ENCODE measurements around the gene DDX5.
"Not testable (repeated sequence)": the region's sequence is repeated elsewhere in the genome, so short reads cannot be mapped to it uniquely, and the experiment has no call there.

Gene DDX5

GRCh38 chr17:64492481-64493109, 13.5 kb downstream of the DDX5 start:
- no peak for DNase-seq (ENCODE audit: low spot score)

GRCh38 chr17:64491994-64492393, 14.1 kb downstream of the DDX5 start:
- no peak for DNase-seq (ENCODE audit: low spot score)

GRCh38 chr17:64491034-64491860, 14.8 kb downstream of the DDX5 start:
- no peak for DNase-seq (ENCODE audit: low spot score)

GRCh38 chr17:64488301-64488700, 17.8 kb downstream of the DDX5 start:
- DNase-seq (ENCODE audit: low spot score), result no peak

- DNase-seq (ENCODE audit: low spot score), result no peak
Observed at GRCh38 chr17:64484380-64484779, 21.7 kb downstream of the DDX5 start.

- no peak for DNase-seq (ENCODE audit: low spot score)
Observed at GRCh38 chr17:64480951-64481350, 25.1 kb downstream of the DDX5 start.

- no peak for DNase-seq (ENCODE audit: low spot score)
Observed at GRCh38 chr17:64477849-64478248, 28.2 kb downstream of the DDX5 start.

GRCh38 chr17:64472564-64472963, 33.5 kb downstream of the DDX5 start:
- no peak for DNase-seq (ENCODE audit: low spot score)

- DNase-seq (ENCODE audit: low spot score), result no peak
Observed at GRCh38 chr17:64471440-64471839, 34.6 kb downstream of the DDX5 start.

- no peak for DNase-seq (ENCODE audit: low spot score)
Observed at GRCh38 chr17:64470625-64471024, 35.5 kb downstream of the DDX5 start.

GRCh38 chr17:64466834-64467233, 39.3 kb downstream of the DDX5 start:
- not testable (repeated sequence) for DNase-seq (ENCODE audit: low spot score)

GRCh38 chr17:64466019-64466735, 39.9 kb downstream of the DDX5 start:
- DNase-seq (ENCODE audit: low spot score), result no peak

- DNase-seq (ENCODE audit: low spot score), result no peak
Observed at GRCh38 chr17:64461788-64462187, 44.3 kb downstream of the DDX5 start.

- no peak for DNase-seq (ENCODE audit: low spot score)
Observed at GRCh38 chr17:64460955-64461354, 45.1 kb downstream of the DDX5 start.

GRCh38 chr17:64459818-64460217, 46.3 kb downstream of the DDX5 start:
- DNase-seq (ENCODE audit: low spot score), result not testable (repeated sequence)

GRCh38 chr17:64459284-64459747, 46.8 kb downstream of the DDX5 start:
- no peak for DNase-seq (ENCODE audit: low spot score)

- no peak for DNase-seq (ENCODE audit: low spot score)
Observed at GRCh38 chr17:64458756-64459155, 47.3 kb downstream of the DDX5 start.

GRCh38 chr17:64457156-64457555, 48.9 kb downstream of the DDX5 start:
- DNase-seq (ENCODE audit: low spot score), result no peak

GRCh38 chr17:64455993-64456885, 49.9 kb downstream of the DDX5 start:
- DNase-seq (ENCODE audit: low spot score), result peak; percentile 15

- DNase-seq (ENCODE audit: low spot score), result no peak
Observed at GRCh38 chr17:64449545-64449944, 56.5 kb downstream of the DDX5 start.

GRCh38 chr17:64448665-64449512, 57.2 kb downstream of the DDX5 start, which contains the start of gene MILR1:
Gene MILR1 (plus strand): TSS chr17:64449115. CDS start chr17:64449169, 54 bp downstream.
- DNase-seq (ENCODE audit: low spot score), result peak; percentile 64
